GM21786 (cell line): ENCODE data around the gene TRABD2B.

ENCODE experiments used
- ATAC-seq: cut with Tn5 transposase; IDR thresholded peaks from one replicate; pipeline ENCODE4 v1.9.1; 2021; ENCODE audit not compliant: unreplicated experiment

The TRABD2B gene

GRCh38 chr1:47914218-47914938, 82.8 kb downstream of the TRABD2B start:
- ATAC-seq, result no peak

GRCh38 chr1:47913225-47913823, 83.9 kb downstream of the TRABD2B start:
- no peak for ATAC-seq

GRCh38 chr1:47912756-47913155, 84.4 kb downstream of the TRABD2B start:
- ATAC-seq, result no peak

DNA sequence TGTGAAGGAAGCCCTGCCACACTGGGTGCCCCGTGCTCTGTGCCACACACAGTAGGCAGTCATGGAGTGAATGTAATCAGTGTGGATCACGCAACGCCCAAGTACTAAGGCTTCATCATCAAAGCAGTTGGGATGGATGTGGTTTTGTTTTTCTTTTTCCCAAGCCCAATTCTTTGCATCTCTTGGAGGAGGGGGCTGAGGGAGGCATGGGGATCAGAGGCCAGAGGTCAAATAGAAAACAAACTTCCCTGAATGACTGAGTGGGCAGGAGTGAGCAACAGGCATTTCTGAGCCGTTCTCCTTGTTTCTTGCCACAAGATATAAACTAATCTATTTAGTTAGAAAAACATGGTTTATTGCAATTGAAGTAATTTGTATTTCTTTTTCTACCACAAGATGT, 85.3 kb downstream of the TRABD2B start:
- ATAC-seq, result no peak

- ATAC-seq, result no peak
Observed at GRCh38 chr1:47911424-47911823, 85.8 kb downstream of the TRABD2B start.

DNA sequence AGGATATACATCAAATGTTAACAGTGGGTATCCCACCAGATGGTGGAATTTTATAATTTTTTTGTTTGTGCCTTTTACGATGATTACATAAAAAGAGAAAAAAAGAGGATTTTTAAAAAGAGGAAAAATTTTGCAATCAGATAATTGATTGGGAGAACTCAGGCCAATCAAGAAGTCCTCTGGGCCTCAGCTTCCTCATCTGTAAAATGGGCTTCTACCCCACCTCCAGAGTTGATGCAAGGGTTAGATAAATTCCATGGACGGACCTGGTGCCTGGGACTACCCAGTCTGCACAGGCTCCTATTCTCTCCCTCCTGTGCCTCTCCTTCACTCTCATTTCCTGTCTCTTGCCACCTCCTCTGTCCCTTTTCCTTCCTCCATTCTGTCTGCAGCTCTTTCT, 88.9 kb downstream of the TRABD2B start:
- ATAC-seq, result no peak

- no peak for ATAC-seq
Observed at GRCh38 chr1:47907177-47907528, 90.0 kb downstream of the TRABD2B start.

DNA sequence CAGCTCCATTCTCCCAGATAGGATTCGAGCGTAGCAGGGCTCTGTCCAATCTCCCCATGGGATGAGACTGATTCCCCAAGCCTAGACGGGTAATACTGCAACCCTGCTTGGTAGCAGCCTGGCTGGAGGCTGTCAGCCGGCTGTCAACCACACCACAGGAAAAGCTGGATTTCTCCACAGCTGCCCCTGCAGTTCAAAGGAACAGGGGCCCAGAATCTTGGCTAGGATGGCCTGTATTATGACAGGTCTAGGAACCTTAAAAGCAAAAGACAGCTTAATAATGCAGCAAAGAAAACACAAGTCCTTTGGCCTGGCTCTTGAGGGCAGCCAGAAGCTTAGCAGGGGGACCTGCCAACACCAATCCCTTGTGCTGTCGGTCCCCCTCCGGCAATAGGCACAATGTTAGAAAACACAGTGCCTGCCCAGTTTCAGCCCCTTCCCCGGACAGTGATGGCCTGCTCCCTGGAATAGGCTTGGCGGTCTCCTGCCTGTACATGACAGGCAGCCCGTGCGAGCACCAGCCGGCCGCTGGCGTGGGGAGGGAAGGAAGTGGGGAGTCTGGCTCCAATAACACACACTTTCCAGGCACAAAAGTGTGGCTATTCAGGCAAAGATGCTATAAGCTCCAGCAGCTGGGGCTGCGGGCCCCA, 90.5 kb downstream of the TRABD2B start:
- no peak for ATAC-seq

DNA sequence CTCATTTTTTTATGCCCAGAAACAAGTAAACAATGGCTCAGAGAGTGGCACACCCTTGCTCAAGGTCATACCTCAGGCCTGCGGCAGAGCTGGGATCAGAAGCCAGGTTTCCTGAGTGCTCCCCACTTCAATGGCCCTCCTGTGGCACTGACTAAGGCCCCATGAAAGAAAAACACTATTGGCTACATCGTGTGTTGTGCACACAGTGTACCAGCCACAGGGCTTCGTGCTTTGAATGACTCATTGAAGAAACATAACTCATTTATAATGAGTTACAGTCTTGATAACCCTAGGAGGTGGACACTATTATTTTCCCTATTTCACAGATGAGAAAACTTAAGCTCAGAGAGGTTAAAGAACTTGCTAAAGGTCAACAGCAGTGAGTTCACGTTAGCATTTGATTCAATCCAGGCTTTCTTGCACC, 91.2 kb downstream of the TRABD2B start:
- ATAC-seq, result no peak

DNA sequence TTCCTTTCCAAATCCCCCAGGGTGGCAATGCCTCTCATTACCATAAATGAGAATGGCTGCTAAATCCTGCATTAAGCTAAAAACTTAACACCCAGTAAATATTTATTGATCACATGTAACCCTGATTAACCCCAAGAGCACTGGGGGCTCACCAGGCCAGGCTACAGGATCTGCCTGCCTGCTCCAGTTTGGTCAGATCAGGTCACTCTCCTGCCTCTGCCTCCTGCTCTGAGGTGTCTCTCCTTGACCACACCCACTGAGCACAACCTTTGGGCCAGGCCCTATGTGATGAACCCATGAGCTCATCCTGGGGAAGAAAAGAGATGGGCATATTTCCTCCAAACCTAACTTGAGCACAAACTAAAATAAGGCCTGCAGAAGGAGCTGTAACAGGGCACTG, 93.5 kb downstream of the TRABD2B start:
- ATAC-seq, result no peak

DNA sequence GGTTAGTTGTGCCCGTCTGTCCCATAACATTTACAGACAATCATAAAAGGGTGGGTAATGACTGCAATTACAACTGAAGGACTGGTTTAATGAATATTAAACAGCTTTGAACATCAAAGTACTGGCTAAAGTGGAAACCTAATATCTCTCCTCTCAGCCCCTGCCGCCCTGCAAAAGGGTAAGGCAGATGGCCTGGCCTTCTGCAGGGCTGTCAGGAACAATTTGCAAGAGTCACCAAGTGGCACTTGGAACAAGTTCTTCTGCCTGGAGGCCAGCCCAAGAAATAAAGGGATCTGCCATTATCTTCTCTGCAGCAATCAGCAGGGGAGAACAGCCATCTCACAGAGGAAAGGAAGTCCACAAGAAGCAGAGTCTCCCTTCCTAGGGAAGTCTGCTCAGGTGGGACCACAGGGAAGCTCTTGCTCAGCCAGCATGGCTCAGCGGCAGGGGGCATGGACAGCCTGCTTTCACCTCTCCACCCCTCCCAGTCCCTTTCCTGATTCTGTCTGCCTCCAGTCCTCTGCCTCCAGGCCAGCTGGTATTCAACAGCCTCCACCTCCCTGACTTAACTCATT, 96.1 kb downstream of the TRABD2B start:
- ATAC-seq, result no peak

DNA sequence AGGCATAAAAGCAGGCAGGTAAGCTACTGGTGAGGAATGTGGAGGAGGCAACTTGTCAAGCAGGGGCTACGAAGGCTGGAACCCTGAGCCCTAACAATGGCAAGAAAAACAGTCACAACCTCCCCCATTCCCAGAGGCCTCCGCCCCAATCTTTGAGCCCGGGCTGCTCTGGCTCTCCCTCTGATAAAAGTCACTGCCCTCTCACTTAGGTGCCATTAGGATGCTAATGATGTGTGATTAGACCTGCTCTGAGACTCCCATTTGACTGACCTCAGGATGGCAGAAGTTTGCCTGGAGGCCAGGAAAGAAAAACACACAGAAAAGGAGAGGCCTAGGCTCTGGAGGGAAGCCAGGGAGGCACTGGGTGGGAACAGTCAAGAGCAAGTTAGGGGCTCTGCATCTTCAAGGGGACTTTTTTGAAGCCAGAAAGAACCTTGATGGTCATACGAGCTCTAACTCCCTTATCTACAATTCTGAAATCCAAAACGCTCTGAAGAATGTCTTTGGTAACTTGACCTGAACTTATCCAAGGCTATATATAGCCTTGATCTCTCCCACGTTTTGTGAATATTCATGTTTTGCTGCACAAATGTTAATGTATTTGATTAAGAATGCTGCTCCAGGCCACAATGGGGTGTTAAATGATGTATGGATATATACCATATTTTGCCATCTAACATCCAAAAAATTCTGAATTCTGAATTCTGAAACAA, 98.9 kb downstream of the TRABD2B start:
- no peak for ATAC-seq

DNA sequence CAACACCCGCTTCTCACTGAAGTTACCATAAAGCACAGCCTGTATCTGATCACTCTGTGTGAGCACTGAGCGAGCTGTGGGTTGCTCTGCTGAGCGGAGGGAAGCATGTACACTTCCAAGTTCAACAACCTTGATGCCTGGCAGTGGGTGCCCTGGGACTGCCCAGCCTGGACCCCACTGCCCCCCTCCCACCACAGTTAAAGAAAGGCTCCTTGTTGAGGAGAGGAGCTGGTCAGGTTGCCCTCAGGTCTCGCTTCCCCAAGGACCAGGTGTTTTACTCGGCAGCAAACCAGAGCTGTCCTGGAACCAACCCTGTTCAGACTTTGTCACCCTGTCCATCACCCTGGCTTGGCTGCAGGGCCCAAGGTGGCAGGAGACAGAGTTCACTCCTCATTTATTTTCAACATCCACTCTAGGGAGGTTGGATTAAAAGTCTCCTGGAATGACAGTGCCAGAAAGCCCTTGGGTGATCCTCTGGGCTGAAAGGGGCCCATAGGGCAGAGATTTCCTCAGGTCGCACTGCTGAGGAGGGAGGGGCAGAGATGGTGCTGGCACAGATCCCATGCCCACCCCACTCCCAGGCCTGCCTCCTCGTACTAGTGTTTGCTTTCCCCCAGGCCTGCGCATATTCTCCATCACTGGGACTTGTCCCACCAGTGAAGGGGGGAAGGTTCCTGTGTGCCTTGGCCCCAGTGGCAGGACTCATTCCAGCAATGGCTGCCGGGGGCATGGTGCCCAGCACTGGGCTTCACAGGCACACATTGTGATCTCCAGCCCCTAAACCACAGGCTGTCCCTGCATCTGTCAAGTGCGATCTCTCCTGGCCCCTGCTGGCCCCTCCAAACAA, 101.7 kb downstream of the TRABD2B start:
- no peak for ATAC-seq

GRCh38 chr1:47894410-47895278, 102.5 kb downstream of the TRABD2B start:
- ATAC-seq, result no peak

DNA sequence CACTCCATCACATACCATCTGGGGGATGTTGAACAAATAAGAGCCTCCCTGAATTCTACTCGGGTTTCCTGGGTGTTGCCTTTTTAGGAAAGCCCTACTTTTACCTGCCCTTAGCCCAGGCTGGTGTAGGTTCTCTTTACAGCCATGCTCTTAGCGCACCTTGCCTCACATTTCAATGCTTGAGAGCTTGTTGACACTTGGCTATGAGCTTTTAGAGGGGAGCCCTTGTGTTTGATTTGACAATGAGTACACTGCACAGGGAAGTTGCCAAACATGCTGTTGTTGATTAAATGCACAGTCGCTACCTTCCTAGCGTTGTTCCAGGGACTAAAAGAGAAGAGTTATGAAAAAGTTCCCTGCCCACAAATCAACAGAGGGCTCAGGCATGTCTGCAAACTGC, 103.8 kb downstream of the TRABD2B start:
- no peak for ATAC-seq

DNA sequence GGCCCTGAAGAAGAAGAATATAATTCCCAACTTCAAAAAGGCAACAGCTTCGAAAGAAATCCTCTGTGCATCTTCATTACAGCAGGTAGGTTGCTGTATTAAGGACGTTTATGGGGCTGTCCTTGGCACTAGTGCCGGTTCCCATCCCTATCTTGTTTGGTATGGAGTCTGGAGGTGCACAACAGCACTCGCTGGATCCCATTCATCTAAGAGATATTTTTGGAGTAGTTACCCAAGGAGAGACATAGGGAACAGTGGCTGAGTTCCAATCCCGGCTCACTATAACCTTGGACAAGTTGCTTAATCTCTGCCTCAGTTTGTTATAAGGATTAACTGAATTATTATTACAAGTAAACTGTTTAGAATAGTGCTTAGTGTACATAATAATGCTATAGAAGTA, 106.4 kb downstream of the TRABD2B start:
- ATAC-seq, result no peak

DNA sequence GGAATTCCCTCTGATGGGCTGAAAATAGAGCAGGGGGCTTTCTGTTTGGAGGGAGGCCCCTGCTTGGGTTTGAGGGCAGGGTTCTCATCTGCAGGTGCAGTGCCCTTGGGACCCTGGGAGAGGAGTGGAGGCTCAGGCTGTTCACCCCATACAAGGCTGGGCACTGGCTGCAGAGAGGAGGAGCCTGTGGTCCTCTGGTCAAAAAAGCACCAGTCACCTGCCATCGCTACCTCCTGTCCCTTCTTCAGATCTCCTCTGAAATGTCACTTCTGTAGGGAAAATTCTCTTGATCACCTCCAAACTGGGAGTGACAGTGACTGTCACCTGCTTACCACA, 108.9 kb downstream of the TRABD2B start:
- no peak for ATAC-seq

DNA sequence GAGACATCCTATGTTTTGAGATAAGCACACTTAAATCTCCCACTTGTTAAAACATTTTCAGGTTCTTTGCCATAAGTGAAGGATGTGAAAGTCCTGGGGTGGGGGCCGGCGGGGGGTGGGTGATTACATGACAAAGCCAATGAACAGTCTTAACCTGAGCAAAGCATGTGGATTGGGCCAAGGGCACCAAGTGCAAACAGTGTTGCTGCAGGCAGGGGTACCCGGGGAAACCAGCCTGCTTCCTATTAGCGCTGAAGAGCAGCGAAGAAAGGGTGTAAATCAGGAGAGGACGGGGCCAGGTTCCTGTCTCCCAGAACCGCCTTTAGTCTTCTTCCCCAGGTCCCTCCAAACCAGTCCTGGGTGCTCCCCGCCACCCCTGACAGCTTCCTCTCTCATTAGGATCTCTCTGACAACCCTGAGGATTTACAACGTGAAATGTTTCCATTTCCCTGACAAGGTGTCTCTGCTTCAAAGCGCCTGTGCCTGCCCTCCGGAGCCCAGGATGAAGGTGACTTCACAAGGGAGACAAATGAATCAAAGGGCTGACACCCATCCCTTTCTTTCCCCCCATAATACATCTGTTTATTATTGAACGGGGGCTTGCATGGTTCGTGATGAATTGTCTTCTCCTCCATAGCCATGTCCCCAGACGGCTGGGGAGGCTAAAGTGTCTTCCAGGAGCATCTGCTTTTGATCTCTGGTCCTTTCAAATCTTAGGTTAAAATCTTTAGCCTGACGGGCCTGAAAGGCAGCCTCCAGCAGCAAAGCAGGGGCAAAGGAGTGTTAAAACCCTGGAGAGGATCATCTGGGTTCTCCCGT, 109.5 kb downstream of the TRABD2B start:
- no peak for ATAC-seq

DNA sequence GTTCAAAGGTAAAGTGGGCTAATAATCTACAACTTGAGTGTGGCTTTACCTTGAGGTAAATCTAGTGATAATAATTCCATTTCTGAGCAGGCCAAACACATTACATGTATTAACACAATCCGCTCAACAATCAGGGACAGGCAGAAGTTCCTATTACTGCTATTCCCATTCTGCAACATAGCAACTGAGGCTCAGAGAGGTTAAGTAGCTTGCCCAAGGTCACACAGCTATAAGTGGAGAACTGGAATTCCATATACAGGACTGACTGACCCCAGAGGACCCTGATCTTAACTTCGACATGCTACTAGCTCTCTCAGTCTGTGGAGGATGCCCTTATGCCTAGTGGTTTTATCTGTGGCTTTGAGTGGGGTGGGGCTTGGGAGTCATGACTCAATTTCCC, 110.1 kb downstream of the TRABD2B start:
- ATAC-seq, result no peak
